Measurements from ENCODE around the gene BMPR2.
"Not testable (repeated sequence)": the region's sequence is repeated elsewhere in the genome, so short reads cannot be mapped to it uniquely, and the experiment has no call there.

Gene BMPR2

GRCh38 chr2:202434472-202434871, 58.3 kb downstream of the BMPR2 start:
- Histone ChIP-seq H2BK120ac (ENCODE audit: low read depth, low read length) (no peak overlapping the region), H3K4me2 (ENCODE audit: low read length, poor library complexity, severe bottlenecking) (no peak overlapping the region), H2BK5ac (ENCODE audit: low read depth, low read length, poor library complexity, severe bottlenecking) (no peak overlapping the region), H4K8ac (ENCODE audit: low read length) (no peak overlapping the region), H3K23ac (ENCODE audit: low read length in 2 of 2) (no peak overlapping the region), H2BK12ac (ENCODE audit: low read length in 2 of 2) (no peak overlapping the region), H3K27me3 (ENCODE audit: control insufficient read depth in 1 of 2, insufficient read depth in 1 of 2, low read length in 2 of 2) (no peaks in the 10 kb centered on the region), H3K4me3 (ENCODE audit: insufficient read depth in 1 of 2, low read depth in 1 of 2, low read length in 2 of 2) (no peak overlapping the region), H2BK15ac (ENCODE audit: low read depth, poor library complexity, severe bottlenecking) (no peak overlapping the region), H3K4me1 (ENCODE audit: control insufficient read depth, insufficient read depth, low read depth, low read length) (no peaks in the 10 kb centered on the region), H3K36me3 (ENCODE audit: control insufficient read depth in 1 of 2, insufficient read depth in 2 of 2, low read depth in 1 of 2, low read length in 2 of 2) (no peaks in the 10 kb centered on the region), H3K9me3 (ENCODE audit: control insufficient read depth, low read length) (no peaks in the 10 kb centered on the region), H3K79me1 (replicated peaks; ENCODE audit: low read length, poor library complexity, severe bottlenecking) (peaks cover 17% of the 10 kb centered on the region), H3K18ac (ENCODE audit: low read depth in 1 of 2, low read length in 2 of 2) (no peak overlapping the region), H3K14ac (ENCODE audit: low read length in 2 of 2) (no peak overlapping the region), H3K4ac (ENCODE audit: low read depth in 1 of 2, low read length in 2 of 2) (no peak overlapping the region), H3K27ac (ENCODE audit: low read length, poor library complexity, severe bottlenecking) (no peak overlapping the region), H3K9ac (ENCODE audit: low read length) (no peak overlapping the region), H4K91ac (ENCODE audit: low read length) (no peak overlapping the region), H2AK5ac (ENCODE audit: low read length, severe bottlenecking) (no peak overlapping the region), H2AFZ (ENCODE audit: low read depth, low read length) (no peak overlapping the region)
- DNase-seq, result no peak
- WGBS, result no CpG with 5 or more reads among the region's 1 CpG

DNA sequence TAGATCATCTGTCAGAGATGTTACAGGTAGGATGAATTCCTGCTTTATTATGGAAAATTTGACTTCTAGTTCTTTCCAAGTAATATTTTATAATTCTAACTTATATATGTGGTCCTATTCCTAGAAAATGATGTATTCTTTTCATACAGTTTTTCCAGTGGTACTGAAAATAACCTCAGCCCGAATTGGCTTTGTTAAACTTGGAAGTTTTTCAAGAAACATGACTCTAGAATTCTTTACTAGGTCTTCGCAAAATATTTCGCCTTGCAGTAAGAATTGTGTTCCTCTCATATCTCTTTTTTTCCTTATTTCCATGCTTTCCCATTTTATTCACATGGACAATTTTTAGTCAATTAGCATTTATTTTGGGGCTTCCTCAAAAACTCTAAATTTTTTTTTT, 60.5 kb downstream of the BMPR2 start:
- H3K27me3 ChIP-seq (ENCODE audit: control insufficient read depth in 1 of 2, insufficient read depth in 1 of 2, low read length in 2 of 2), result no peaks in the 10 kb centered on the region
- no peak overlapping the region for H3K4me3 ChIP-seq (ENCODE audit: insufficient read depth in 1 of 2, low read depth in 1 of 2, low read length in 2 of 2)
- no peaks in the 10 kb centered on the region for H3K9me3 ChIP-seq (ENCODE audit: control insufficient read depth, low read length)
- H3K14ac ChIP-seq (ENCODE audit: low read length in 2 of 2), result no peak overlapping the region
- H2AK5ac ChIP-seq (ENCODE audit: low read length, severe bottlenecking), result no peak overlapping the region
- H3K4ac ChIP-seq (ENCODE audit: low read depth in 1 of 2, low read length in 2 of 2), result no peak overlapping the region
- no peak overlapping the region for H4K91ac ChIP-seq (ENCODE audit: low read length)
- H3K23ac ChIP-seq (ENCODE audit: low read length in 2 of 2), result no peak overlapping the region
- H3K4me1 ChIP-seq (ENCODE audit: control insufficient read depth, insufficient read depth, low read depth, low read length), result no peaks in the 10 kb centered on the region
- whole genome bisulfite sequencing, result 97% methylated on average over 3 of the region's 3 CpGs
- H3K4me2 ChIP-seq (ENCODE audit: low read length, poor library complexity, severe bottlenecking), result no peak overlapping the region
- H3K27ac ChIP-seq (ENCODE audit: low read length, poor library complexity, severe bottlenecking), result no peak overlapping the region
- H3K18ac ChIP-seq (ENCODE audit: low read depth in 1 of 2, low read length in 2 of 2), result no peak overlapping the region
- no peak for DNase-seq
- H4K8ac ChIP-seq (ENCODE audit: low read length), result no peak overlapping the region
- no peak overlapping the region for H2AFZ ChIP-seq (ENCODE audit: low read depth, low read length)
- H2BK15ac ChIP-seq (ENCODE audit: low read depth, poor library complexity, severe bottlenecking), result no peak overlapping the region
- H3K79me1 ChIP-seq (replicated peaks; ENCODE audit: low read length, poor library complexity, severe bottlenecking), result peaks cover 14% of the 10 kb centered on the region
- H2BK120ac ChIP-seq (ENCODE audit: low read depth, low read length), result no peak overlapping the region
- no peak overlapping the region for H3K9ac ChIP-seq (ENCODE audit: low read length)
- no peak overlapping the region for H2BK5ac ChIP-seq (ENCODE audit: low read depth, low read length, poor library complexity, severe bottlenecking)
- H2BK12ac ChIP-seq (ENCODE audit: low read length in 2 of 2), result no peak overlapping the region
- H3K36me3 ChIP-seq (ENCODE audit: control insufficient read depth in 1 of 2, insufficient read depth in 2 of 2, low read depth in 1 of 2, low read length in 2 of 2), result no peaks in the 10 kb centered on the region

GRCh38 chr2:202440117-202440516, 64.0 kb downstream of the BMPR2 start:
- H3K9ac ChIP-seq (ENCODE audit: low read length); H3K4me3 ChIP-seq (ENCODE audit: insufficient read depth in 1 of 2, low read depth in 1 of 2, low read length in 2 of 2); H2BK12ac ChIP-seq (ENCODE audit: low read length in 2 of 2); H2BK15ac ChIP-seq (ENCODE audit: low read depth, poor library complexity, severe bottlenecking); H2AFZ ChIP-seq (ENCODE audit: low read depth, low read length); H2BK120ac ChIP-seq (ENCODE audit: low read depth, low read length); H3K4me2 ChIP-seq (ENCODE audit: low read length, poor library complexity, severe bottlenecking); H3K4ac ChIP-seq (ENCODE audit: low read depth in 1 of 2, low read length in 2 of 2); DNase-seq; H2AK5ac ChIP-seq (ENCODE audit: low read length, severe bottlenecking); H3K27ac ChIP-seq (ENCODE audit: low read length, poor library complexity, severe bottlenecking); H4K91ac ChIP-seq (ENCODE audit: low read length); H3K36me3 ChIP-seq (ENCODE audit: control insufficient read depth in 1 of 2, insufficient read depth in 2 of 2, low read depth in 1 of 2, low read length in 2 of 2); H3K27me3 ChIP-seq (ENCODE audit: control insufficient read depth in 1 of 2, insufficient read depth in 1 of 2, low read length in 2 of 2); H3K18ac ChIP-seq (ENCODE audit: low read depth in 1 of 2, low read length in 2 of 2); H3K4me1 ChIP-seq (ENCODE audit: control insufficient read depth, insufficient read depth, low read depth, low read length); H2BK5ac ChIP-seq (ENCODE audit: low read depth, low read length, poor library complexity, severe bottlenecking); H3K79me1 ChIP-seq (replicated peaks; ENCODE audit: low read length, poor library complexity, severe bottlenecking); H3K23ac ChIP-seq (ENCODE audit: low read length in 2 of 2); H3K9me3 ChIP-seq (ENCODE audit: control insufficient read depth, low read length); H4K8ac ChIP-seq (ENCODE audit: low read length); H3K14ac ChIP-seq (ENCODE audit: low read length in 2 of 2): not testable (repeated sequence)
- over 99% methylated on average over 23 of the region's 24 CpGs for WGBS

DNA sequence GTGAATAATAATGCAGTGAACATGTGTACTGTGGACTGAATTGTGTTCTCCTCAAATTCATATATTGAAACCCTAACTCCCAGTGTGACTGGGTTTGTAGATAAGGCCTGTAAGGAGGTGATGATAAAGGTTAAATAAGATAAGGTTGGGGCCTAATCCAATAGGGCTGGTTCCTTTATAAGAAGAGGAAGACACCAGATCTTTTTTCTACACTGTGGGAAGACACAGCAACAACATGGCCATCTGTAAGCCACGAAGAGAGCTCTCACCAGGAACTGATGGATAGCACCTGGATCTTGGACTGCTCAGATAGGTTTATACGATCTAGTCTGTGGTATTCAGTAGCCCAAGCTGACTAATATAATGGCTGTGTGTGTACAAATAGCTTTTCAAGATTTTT, 66.8 kb downstream of the BMPR2 start:
- Histone ChIP-seq H2BK12ac (ENCODE audit: low read length in 2 of 2) (no peak overlapping the region), H3K9me3 (ENCODE audit: control insufficient read depth, low read length) (no peaks in the 10 kb centered on the region), H4K8ac (ENCODE audit: low read length) (no peak overlapping the region), H3K4me3 (ENCODE audit: insufficient read depth in 1 of 2, low read depth in 1 of 2, low read length in 2 of 2) (no peak overlapping the region), H3K9ac (ENCODE audit: low read length) (no peak overlapping the region), H2BK120ac (ENCODE audit: low read depth, low read length) (no peak overlapping the region), H4K91ac (ENCODE audit: low read length) (no peak overlapping the region), H3K27ac (ENCODE audit: low read length, poor library complexity, severe bottlenecking) (no peak overlapping the region), H3K27me3 (ENCODE audit: control insufficient read depth in 1 of 2, insufficient read depth in 1 of 2, low read length in 2 of 2) (no peaks in the 10 kb centered on the region), H2AFZ (ENCODE audit: low read depth, low read length) (no peak overlapping the region), H3K4me1 (ENCODE audit: control insufficient read depth, insufficient read depth, low read depth, low read length) (no peaks in the 10 kb centered on the region), H3K18ac (ENCODE audit: low read depth in 1 of 2, low read length in 2 of 2) (no peak overlapping the region), H2BK15ac (ENCODE audit: low read depth, poor library complexity, severe bottlenecking) (no peak overlapping the region), H3K79me1 (replicated peaks; ENCODE audit: low read length, poor library complexity, severe bottlenecking) (peaks cover 15% of the 10 kb centered on the region), H3K4ac (ENCODE audit: low read depth in 1 of 2, low read length in 2 of 2) (no peak overlapping the region), H3K14ac (ENCODE audit: low read length in 2 of 2) (no peak overlapping the region), H2AK5ac (ENCODE audit: low read length, severe bottlenecking) (no peak overlapping the region), H3K36me3 (ENCODE audit: control insufficient read depth in 1 of 2, insufficient read depth in 2 of 2, low read depth in 1 of 2, low read length in 2 of 2) (peaks cover 0 to 2% of the 10 kb centered on the region in 2 experiments), H2BK5ac (ENCODE audit: low read depth, low read length, poor library complexity, severe bottlenecking) (no peak overlapping the region), H3K23ac (ENCODE audit: low read length in 2 of 2) (no peak overlapping the region), H3K4me2 (ENCODE audit: low read length, poor library complexity, severe bottlenecking) (no peak overlapping the region)
- WGBS, result 33% methylated on average over 1 of the region's 2 CpGs
- peak; percentile 67 for DNase-seq

Measured in mesenchymal stem cell (in vitro differentiated cells and primary cell).